SKM-1 treated with dmso at 0.1 percent for 144 hours (cell line): ENCODE data around the gene SH3YL1.
"Not testable (repeated sequence)": the region's sequence is repeated elsewhere in the genome, so short reads cannot be mapped to it uniquely, and the experiment has no call there.

Source experiments
- DNase-seq: peaks from one replicate; lab custom pipeline; 2025; ENCODE audit not compliant: unreplicated experiment; lab: John Stamatoyannopoulos, UW

SH3YL1 gene

GRCh38 chr2:184695-185094, 79.1 kb downstream of the SH3YL1 start:
- no peak for DNase-seq

- no peak for DNase-seq
These were observed 81.2 kb downstream of the SH3YL1 start for GRCh38 chr2:182509-183122.

- no peak for DNase-seq
These were observed 83.5 kb downstream of the SH3YL1 start for GRCh38 chr2:180311-180710.

DNA sequence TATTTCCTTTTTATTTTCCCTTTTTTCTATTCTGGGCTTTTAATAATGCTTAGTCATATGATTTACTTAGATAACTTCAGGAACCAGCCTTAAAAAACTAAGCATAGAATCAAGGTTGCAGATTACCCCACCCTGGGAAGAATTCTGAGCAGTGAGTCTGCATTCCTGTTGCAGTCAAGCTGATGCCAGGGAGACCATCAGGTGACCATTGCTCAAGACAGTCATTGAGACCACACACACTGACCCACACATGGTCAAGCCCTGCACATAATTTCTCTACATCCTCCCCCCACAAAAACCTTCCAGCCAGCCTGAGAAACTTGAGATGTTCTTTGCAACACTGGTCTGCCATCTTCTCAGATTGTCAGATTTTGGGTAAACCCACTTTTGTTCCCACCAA, 83.9 kb downstream of the SH3YL1 start:
- no peak for DNase-seq

DNA sequence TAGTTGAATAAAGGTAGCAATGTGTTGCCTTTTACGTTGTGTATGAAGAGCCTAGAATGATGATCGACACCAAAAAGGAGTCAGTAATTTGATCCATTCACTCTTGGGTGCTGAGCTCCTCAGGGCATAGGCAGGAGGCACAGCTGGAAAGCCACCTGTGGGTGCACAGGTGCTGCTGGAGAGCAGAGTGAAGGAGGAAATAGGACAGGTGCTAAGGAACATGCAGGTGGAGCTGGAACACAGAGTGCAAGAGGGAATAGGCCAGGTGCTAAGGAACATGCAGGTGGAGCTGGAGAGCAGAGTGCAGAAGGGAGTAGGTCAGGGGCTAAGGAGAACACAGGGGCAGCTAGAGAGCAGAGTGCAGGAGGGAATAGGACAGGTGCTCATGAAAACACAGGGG, 86.1 kb downstream of the SH3YL1 start:
- DNase-seq, result no peak

DNA sequence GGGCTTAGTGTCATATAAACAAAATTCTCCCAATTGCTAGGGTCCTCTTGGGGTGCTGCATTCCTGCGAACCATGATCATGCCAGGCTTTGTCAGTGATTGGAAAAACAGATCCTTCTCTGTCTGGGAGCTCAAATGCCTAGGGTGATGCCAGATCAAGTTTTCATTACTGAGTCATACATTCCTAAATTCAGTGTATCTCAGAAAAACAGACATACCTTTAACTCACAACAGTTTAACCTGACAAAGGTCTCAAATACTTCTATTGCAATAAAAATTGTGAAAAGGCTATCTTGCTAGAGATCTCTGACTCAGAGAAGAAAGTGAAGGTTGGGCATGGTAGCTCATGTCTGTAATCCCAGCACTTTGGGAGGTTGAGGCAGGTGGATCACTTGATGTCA, 86.9 kb downstream of the SH3YL1 start:
- no peak for DNase-seq

- no peak for DNase-seq
These were observed 87.7 kb downstream of the SH3YL1 start for GRCh38 chr2:175880-176820.

- DNase-seq, result no peak
These were observed 88.6 kb downstream of the SH3YL1 start for GRCh38 chr2:175161-175786.

DNA sequence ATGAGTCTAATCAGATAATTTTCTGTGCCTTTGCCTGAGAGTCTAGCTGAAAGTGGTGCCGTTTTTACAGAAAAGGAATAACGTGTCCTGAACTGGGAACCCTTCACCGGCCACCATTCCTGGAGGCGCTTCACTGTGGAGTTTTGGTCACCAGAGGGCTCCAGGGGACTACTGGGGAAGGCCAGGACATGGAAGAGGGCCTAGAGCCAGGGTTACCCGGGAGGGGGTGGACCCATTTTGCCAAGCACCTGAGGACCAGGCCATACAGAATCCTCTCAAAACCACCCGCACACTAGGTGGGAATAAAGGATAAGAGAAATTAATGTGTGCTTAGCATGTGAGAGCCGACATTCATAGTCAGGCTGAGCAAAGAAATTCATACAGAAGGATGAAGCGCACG, 91.7 kb downstream of the SH3YL1 start:
- DNase-seq, result not testable (repeated sequence)

- DNase-seq, result no peak
These were observed 94.1 kb downstream of the SH3YL1 start for GRCh38 chr2:169741-170140.
